Activated CD4-positive, alpha-beta T cell treated with anti-CD3 and anti-CD28 coated beads, Interleukin-2, amount 10 ng/mL, durations not matched to agents 24 days and 14 days (primary cell): Measurements from ENCODE around the gene GOPC. TPM values are rescaled to one million over a fixed set of nuclear protein-coding genes. Genes with fewer than 3 reads are reported as not detected.

ENCODE experiments used
- DNase-seq: peaks from one replicate; pipeline ENCODE4 v3.0.0; 2022
- H3K27ac Mint-ChIP-seq: one replicate; pipeline ENCODE4 v1.8.0; 2022; ENCODE audit warnings: mild to moderate bottlenecking, mixed read lengths
- H3K27me3 Mint-ChIP-seq: one replicate; pipeline ENCODE4 v1.8.0; 2022; ENCODE audit warnings: mixed read lengths
- H3K36me3 Mint-ChIP-seq: one replicate; pipeline ENCODE4 v1.8.0; 2022; ENCODE audit warnings: low read depth, mild to moderate bottlenecking, mixed read lengths
- H3K4me1 Mint-ChIP-seq: one replicate; pipeline ENCODE4 v1.8.0; 2021; ENCODE audit warnings: mixed read lengths
- H3K4me3 Mint-ChIP-seq: one replicate; pipeline ENCODE4 v1.8.0; 2022; ENCODE audit warnings: mild to moderate bottlenecking, moderate library complexity, mixed read lengths
- H3K9me3 Mint-ChIP-seq: one replicate; pipeline ENCODE4 v1.8.0; 2021; ENCODE audit warnings: mixed read lengths
- intact Hi-C: fragments of 100-400 bp; cut with micrococcal nuclease; formaldehyde crosslinking; loops from one replicate; pipeline ENCODE4 v1.15.1; 2023
- total RNA-seq: library from RNA; stranded (reverse); gene quantifications from 2 replicates; pipeline ENCODE4 v1.2.3, GENCODE V29; 2022

GOPC gene
- total RNA-seq, 1 donor from 2014 or later = 22.2 TPM

- H3K36me3 Mint-ChIP-seq = no peaks in the 10 kb centered on the region
- no peak overlapping the region for H3K4me3 Mint-ChIP-seq
- H3K27ac Mint-ChIP-seq = no peak overlapping the region
- DNase-seq = no peak
- H3K9me3 Mint-ChIP-seq = no peaks in the 10 kb centered on the region
- intact Hi-C loops = loop anchor here (10.0 kb wide), 1 partner anchor 1353 kb away; the partner anchor contains the start of gene TSPYL4
- peaks cover 6% of the 10 kb centered on the region for H3K4me1 Mint-ChIP-seq
- H3K27me3 Mint-ChIP-seq = peaks cover 11% of the 10 kb centered on the region
These were observed 5.2 kb upstream of the GOPC start for GRCh38 chr6:117607511-117607910.

- H3K27ac Mint-ChIP-seq = no peak overlapping the region
- DNase-seq = peak; percentile 83
These were observed 3.0 kb upstream of the GOPC start for GRCh38 chr6:117605169-117605826.

DNA sequence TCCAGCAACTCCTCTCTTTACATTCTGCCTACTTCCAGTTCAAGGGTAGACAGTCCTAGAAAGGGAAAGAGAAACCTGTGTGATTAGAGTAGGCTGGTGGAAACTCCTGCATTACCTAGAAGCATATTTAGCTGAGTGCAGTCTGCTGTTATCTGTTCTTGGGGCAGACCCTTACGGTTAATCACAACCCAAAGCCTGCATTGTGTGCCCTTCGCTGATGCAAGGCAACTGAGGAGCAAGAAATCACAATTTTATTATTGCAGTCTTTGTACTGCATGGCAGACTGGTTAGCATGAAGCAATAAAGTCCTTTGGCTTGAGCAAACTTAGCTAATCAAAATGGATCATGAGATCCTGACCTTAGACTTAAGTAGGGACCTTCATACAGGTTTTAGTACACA lies 1.5 kb upstream of the GOPC start:
- DNase-seq = no peak
- no peak overlapping the region for H3K4me3 Mint-ChIP-seq
- H3K9me3 Mint-ChIP-seq = no peaks in the 10 kb centered on the region
- peaks cover 3% of the 10 kb centered on the region for H3K27me3 Mint-ChIP-seq
- H3K27ac Mint-ChIP-seq = no peak overlapping the region
- peaks cover 14% of the 10 kb centered on the region for H3K36me3 Mint-ChIP-seq
- intact Hi-C loops = loop anchor here (2.0 to 10.0 kb wide), 8 partner anchors 47 to 1708 kb away; partner anchors contain the start of genes KPNA5, NUS1, TSPYL4 and ZUP1
- peaks cover 22% of the 10 kb centered on the region for H3K4me1 Mint-ChIP-seq

More at GRCh38 chr6:117605169-117605826, 3.0 kb upstream of the GOPC start:
- Mint-ChIP-seq H3K4me1 (peaks cover 13% of the 10 kb centered on the region), H3K4me3 (no peak overlapping the region), H3K36me3 (peaks cover 3% of the 10 kb centered on the region), H3K9me3 (no peaks in the 10 kb centered on the region), H3K27me3 (peaks cover 5% of the 10 kb centered on the region)
- intact Hi-C loops = loop anchor here (1.0 to 10.0 kb wide), 4 partner anchors 48 to 1350 kb away; partner anchors contain the start of gene TSPYL4

GRCh38 chr6:117602899-117603588 lies 733 bp upstream of the GOPC start:
- intact Hi-C loops = loop anchor here (1.0 to 10.0 kb wide), 10 partner anchors 34 to 1709 kb away; partner anchors contain the start of genes DCBLD1, KPNA5, NUS1 and TSPYL4
- H3K27ac Mint-ChIP-seq = peak overlapping the region; percentile 100
- no peak for DNase-seq
- H3K36me3 Mint-ChIP-seq = peaks cover 21% of the 10 kb centered on the region
- H3K9me3 Mint-ChIP-seq = no peaks in the 10 kb centered on the region
- H3K4me1 Mint-ChIP-seq = peaks cover 28% of the 10 kb centered on the region
- H3K4me3 Mint-ChIP-seq = peak overlapping the region; percentile 99
- H3K27me3 Mint-ChIP-seq = peaks cover 3% of the 10 kb centered on the region

GRCh38 chr6:117601811-117602150 lies 530 bp downstream of the GOPC start:
- peaks cover 4% of the 10 kb centered on the region for H3K9me3 Mint-ChIP-seq
- intact Hi-C loops = loop anchor here (1.0 to 10.0 kb wide), 10 partner anchors 32 to 1711 kb away; partner anchors contain the start of genes DCBLD1, KPNA5, NUS1 and TSPYL4
- DNase-seq = no peak
- H3K4me3 Mint-ChIP-seq = peak overlapping the region; percentile 99
- H3K27ac Mint-ChIP-seq = peak overlapping the region; percentile 100
- H3K4me1 Mint-ChIP-seq = peaks cover 31% of the 10 kb centered on the region
- peaks cover 33% of the 10 kb centered on the region for H3K36me3 Mint-ChIP-seq
- H3K27me3 Mint-ChIP-seq = peaks cover 3% of the 10 kb centered on the region

DNA sequence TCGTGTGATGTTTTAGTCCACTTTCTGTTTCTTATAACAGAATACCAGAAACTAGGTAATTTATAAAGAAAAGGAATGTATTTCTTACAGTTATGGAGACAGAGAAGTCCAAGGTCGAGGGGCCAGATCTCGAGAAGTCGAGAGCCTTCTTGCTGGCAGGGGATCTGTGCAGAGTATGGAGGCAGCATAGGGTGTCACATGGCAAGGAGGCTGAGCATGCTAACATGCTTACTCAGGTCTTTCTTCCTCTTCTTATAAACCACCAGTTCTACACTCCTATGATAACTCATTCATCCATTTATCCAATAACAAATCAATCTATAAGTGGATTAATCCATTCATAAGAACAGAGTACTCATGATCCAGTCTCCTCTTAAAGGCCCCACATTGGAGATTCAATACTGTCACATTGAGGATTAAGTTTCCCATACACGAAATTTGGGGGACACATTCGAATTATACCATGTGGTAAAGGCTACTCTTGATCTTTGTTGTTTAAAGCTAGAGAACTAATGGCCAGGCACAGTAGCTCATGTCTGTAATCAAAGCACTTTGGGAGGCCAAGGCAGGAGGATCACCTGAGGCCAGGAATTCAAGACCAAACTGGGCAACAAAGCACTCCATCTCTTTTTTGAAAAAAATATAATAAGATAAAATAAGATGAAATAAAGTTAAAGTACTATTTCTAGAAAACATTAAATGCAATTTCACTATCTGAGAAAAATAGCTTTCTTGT lies 2.1 kb downstream of the GOPC start:
- intact Hi-C loops = loop anchor here (5.0 to 10.0 kb wide), 5 partner anchors 918 to 1712 kb away; partner anchors contain the start of genes KPNA5, TSPYL4 and ZUP1
- peaks cover 15% of the 10 kb centered on the region for H3K9me3 Mint-ChIP-seq
- H3K27me3 Mint-ChIP-seq = no peaks in the 10 kb centered on the region
- H3K36me3 Mint-ChIP-seq = peaks cover 47% of the 10 kb centered on the region
- peak overlapping the region; percentile 99 for H3K4me3 Mint-ChIP-seq
- no peak for DNase-seq
- no peak overlapping the region for H3K27ac Mint-ChIP-seq
- H3K4me1 Mint-ChIP-seq = peaks cover 35% of the 10 kb centered on the region

DNA sequence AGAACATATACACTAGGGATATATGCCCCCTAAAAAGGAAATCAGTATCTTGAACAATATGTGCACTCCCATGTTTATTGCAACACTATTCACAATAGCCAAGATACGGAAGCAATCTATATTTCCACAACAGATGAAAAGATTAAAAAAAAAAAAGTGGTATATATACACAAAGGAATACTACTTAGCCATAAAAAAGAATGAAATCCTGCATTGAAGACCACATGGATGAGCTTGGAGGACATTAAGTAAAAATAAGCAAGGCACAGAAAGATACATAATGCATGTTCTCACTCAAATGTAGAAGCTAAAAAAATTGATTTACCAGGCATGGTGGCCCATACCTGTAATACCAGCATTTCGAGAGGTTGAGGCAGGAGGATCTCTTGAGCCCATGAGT lies 4.6 kb downstream of the GOPC start:
- intact Hi-C loops = no loop called here
- Mint-ChIP-seq H3K9me3 (peaks cover 15% of the 10 kb centered on the region), H3K4me1 (peaks cover 30% of the 10 kb centered on the region), H3K4me3 (no peak overlapping the region), H3K27ac (no peak overlapping the region), H3K36me3 (peaks cover 51% of the 10 kb centered on the region), H3K27me3 (no peaks in the 10 kb centered on the region)
- no peak for DNase-seq

- H3K36me3 Mint-ChIP-seq = peaks cover 55% of the 10 kb centered on the region
- H3K4me3 Mint-ChIP-seq = no peak overlapping the region
- peaks cover 15% of the 10 kb centered on the region for H3K9me3 Mint-ChIP-seq
- DNase-seq = no peak
- H3K27me3 Mint-ChIP-seq = no peaks in the 10 kb centered on the region
- H3K27ac Mint-ChIP-seq = no peak overlapping the region
- H3K4me1 Mint-ChIP-seq = peaks cover 27% of the 10 kb centered on the region
- intact Hi-C loops = no loop called here
These were observed 7.0 kb downstream of the GOPC start for GRCh38 chr6:117595099-117595923.

GRCh38 chr6:117592983-117593759 lies 9.1 kb downstream of the GOPC start:
- no peak overlapping the region for H3K27ac Mint-ChIP-seq
- DNase-seq = no peak
- H3K36me3 Mint-ChIP-seq = peaks cover 49% of the 10 kb centered on the region
- H3K4me3 Mint-ChIP-seq = no peak overlapping the region
- peaks cover 15% of the 10 kb centered on the region for H3K9me3 Mint-ChIP-seq
- intact Hi-C loops = no loop called here
- no peaks in the 10 kb centered on the region for H3K27me3 Mint-ChIP-seq
- peaks cover 13% of the 10 kb centered on the region for H3K4me1 Mint-ChIP-seq

- DNase-seq = no peak
- H3K27me3 Mint-ChIP-seq = no peaks in the 10 kb centered on the region
- H3K4me3 Mint-ChIP-seq = no peak overlapping the region
- H3K36me3 Mint-ChIP-seq = peaks cover 38% of the 10 kb centered on the region
- H3K27ac Mint-ChIP-seq = no peak overlapping the region
- intact Hi-C loops = no loop called here
- peaks cover 11% of the 10 kb centered on the region for H3K9me3 Mint-ChIP-seq
- peaks cover 12% of the 10 kb centered on the region for H3K4me1 Mint-ChIP-seq
These were observed 10.9 kb downstream of the GOPC start for GRCh38 chr6:117591405-117591804.

GRCh38 chr6:117590447-117590846 lies 11.9 kb downstream of the GOPC start:
- H3K36me3 Mint-ChIP-seq = peaks cover 30% of the 10 kb centered on the region
- peaks cover 10% of the 10 kb centered on the region for H3K4me1 Mint-ChIP-seq
- peaks cover 2% of the 10 kb centered on the region for H3K9me3 Mint-ChIP-seq
- DNase-seq = no peak
- intact Hi-C loops = no loop called here
- no peak overlapping the region for H3K27ac Mint-ChIP-seq
- no peaks in the 10 kb centered on the region for H3K27me3 Mint-ChIP-seq
- no peak overlapping the region for H3K4me3 Mint-ChIP-seq

DNA sequence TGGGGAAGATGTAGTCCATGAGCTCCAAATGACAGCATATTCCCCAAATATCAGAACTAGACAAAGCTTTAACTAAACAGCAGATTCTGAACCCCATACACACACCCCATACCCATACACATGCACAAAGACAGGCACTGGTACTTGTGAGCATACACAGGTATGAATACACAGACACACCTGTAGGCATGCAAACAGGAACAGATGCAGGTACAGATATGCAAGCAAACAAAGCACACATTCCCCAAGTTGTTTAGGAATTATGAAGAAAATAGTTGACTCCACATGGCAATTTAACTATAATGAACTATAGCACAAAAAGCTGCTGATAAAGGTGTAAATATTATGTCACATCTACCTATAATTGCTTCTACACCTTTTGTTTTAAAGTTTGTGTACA lies 16.7 kb downstream of the GOPC start:
- Mint-ChIP-seq H3K4me3 (no peak overlapping the region), H3K27me3 (no peaks in the 10 kb centered on the region), H3K27ac (no peak overlapping the region), H3K9me3 (no peaks in the 10 kb centered on the region), H3K4me1 (peaks cover 12% of the 10 kb centered on the region), H3K36me3 (peaks cover 32% of the 10 kb centered on the region)
- DNase-seq = no peak
- intact Hi-C loops = no loop called here
